Kidney (tissue), 14 donors: ENCODE data around the gene GALNT12. TPM values are rescaled to one million over a fixed set of nuclear protein-coding genes. Genes with fewer than 3 reads are reported as not detected.

Experiments used
- DNase-seq, 5 donors: peaks; one replicate each; pipeline ENCODE4 v3.0.0-alpha.2; 2013 to 2020
- FAIRE-seq: peaks from 2 replicates; lab custom pipeline; 2012; peaks lifted over from hg19 to GRCh38; lab: Jason Lieb, UNC
- H3K27ac ChIP-seq, 2 donors: one replicate each; pipeline ENCODE4 v1.7.0; 2013; ENCODE audit warnings: low read depth in 2 of 2, low read length in 2 of 2, inconsistent platforms in 1 of 2
- H3K27me3 ChIP-seq: one replicate; pipeline ENCODE4 v1.7.1; 2013; ENCODE audit warnings: low read length, inconsistent platforms; ENCODE audit not compliant: control insufficient read depth, insufficient read depth
- H3K36me3 ChIP-seq, 3 donors: one replicate each; pipeline versions ENCODE4 v1.7.0 to v1.7.1; 2013; ENCODE audit warnings: low read length in 3 of 3, control low read depth in 1 of 3, inconsistent platforms in 1 of 3; ENCODE audit not compliant: insufficient read depth in 3 of 3, control insufficient read depth in 2 of 3
- H3K4me1 ChIP-seq, 3 donors: one replicate each; pipeline versions ENCODE4 v1.7.0 to v1.7.1; 2013; ENCODE audit warnings: low read length in 3 of 3, inconsistent platforms in 1 of 3, low read depth in 1 of 3; ENCODE audit not compliant: control insufficient read depth in 2 of 3, insufficient read depth in 2 of 3
- H3K4me3 ChIP-seq, 3 donors: one replicate each; pipeline versions ENCODE4 v1.7.0 to v1.8.1; 2013; ENCODE audit warnings: low read length in 3 of 3, control low read depth in 1 of 3, inconsistent platforms in 1 of 3
- H3K9ac ChIP-seq, 3 donors: one replicate each; pipeline versions ENCODE4 v1.7.0 to v1.7.1; 2013; ENCODE audit warnings: low read length in 3 of 3, control low read depth in 1 of 3, inconsistent platforms in 1 of 3
- H3K9me3 ChIP-seq, 3 donors: one replicate each; pipeline versions ENCODE4 v1.7.0 to v1.7.1; 2013; ENCODE audit warnings: low read length in 3 of 3, control low read depth in 1 of 3, inconsistent platforms in 1 of 3; ENCODE audit not compliant: control insufficient read depth in 2 of 3, insufficient read depth in 1 of 3
- CTCF ChIP-seq: IDR thresholded peaks from 3 replicates; pipeline ENCODE4 v1.5.1; 2012; ENCODE audit warnings: mild to moderate bottlenecking, moderate library complexity, borderline replicate concordance; ENCODE audit not compliant: insufficient read depth; ENCODE audit errors: extremely low read depth
- intact Hi-C: fragments of 100-400 bp; cut with DNase I; formaldehyde crosslinking; loops from one replicate; pipeline ENCODE4 v1.11.1; 2022
- polyA plus RNA-seq: library from polyadenylated mRNA; stranded (reverse); fragments of 350-450 nt; fragmentation: Illumina TruSeq; extraction: RNeasy Lipid Tissue Mini Kit (QIAGEN cat#74804); gene quantifications from one replicate; pipeline ENCODE4 v1.2.3, GENCODE V29; 2014; ENCODE audit warnings: low read depth, low replicate concordance; ENCODE audit not compliant: insufficient read depth
- total RNA-seq: library from RNA; stranded (reverse); fragmentation: NEBNext Ultra II Directional; extraction: Animal tissue kit (Norgen Biotek cat#: 25700); gene quantifications from one replicate; pipeline ENCODE4 v1.2.1, GENCODE V29; 2021
- donor health status: control.
- donor health status: control.
- donor health status: control.
- donor health status: control.
- donor health status: control.
- donor health status: DM: yes; HTN: yes; CAD: no.
- donor health status: Normal renal cell carcinoma (clear cell type).

The GALNT12 gene
- total and polyA plus RNA-seq, 2 donors from 2014 or later = 3.6 to 10.8 TPM

GRCh38 chr9:98790842-98791607 lies 16.4 kb upstream of the GALNT12 start:
- H3K9ac ChIP-seq = no peak overlapping the region
- H3K4me3 ChIP-seq = peak overlapping the region in 2 of 3 donors; percentile 6 to 33
- no peaks in the 10 kb centered on the region for H3K9me3 ChIP-seq
- TF ChIP-seq CTCF = peak; percentile 98
- no peak for FAIRE-seq
- peak overlapping the region; percentile 85 for H3K27ac ChIP-seq
- peaks cover 5 to 34% (median 26%) of the 10 kb centered on the region in 3 donors for H3K4me1 ChIP-seq
- no peaks in the 10 kb centered on the region for H3K27me3 ChIP-seq
- intact Hi-C loops = no loop called here
- peak; percentile 90 to 93 (median 92) for DNase-seq
- no peaks in the 10 kb centered on the region for H3K36me3 ChIP-seq

- TF ChIP-seq CTCF = no peak
- no peaks in the 10 kb centered on the region for H3K27me3 ChIP-seq
- H3K4me3 ChIP-seq = peak overlapping the region in 1 of 3 donors; percentile 33
- no peak for FAIRE-seq
- DNase-seq = peak; percentile 78 to 88 (median 86)
- peaks cover 5 to 34% (median 26%) of the 10 kb centered on the region in 3 donors for H3K4me1 ChIP-seq
- intact Hi-C loops = no loop called here
- H3K9ac ChIP-seq = no peak overlapping the region
- no peaks in the 10 kb centered on the region for H3K36me3 ChIP-seq
- peak overlapping the region; percentile 85 for H3K27ac ChIP-seq
- H3K9me3 ChIP-seq = no peaks in the 10 kb centered on the region
Observed at GRCh38 chr9:98791608-98792490, 15.6 kb upstream of the GALNT12 start.

- Histone ChIP-seq H3K9ac (no peak overlapping the region), H3K4me3 (no peak overlapping the region), H3K9me3 (no peaks in the 10 kb centered on the region), H3K36me3 (no peaks in the 10 kb centered on the region), H3K4me1 (peaks cover 5 to 34% (median 26%) of the 10 kb centered on the region in 3 donors), H3K27ac (no peak overlapping the region), H3K27me3 (no peaks in the 10 kb centered on the region)
- no peak for FAIRE-seq
- TF ChIP-seq CTCF = no peak
- DNase-seq = peak in 1 of 5 donors; percentile 24
- intact Hi-C loops = no loop called here
Observed at GRCh38 chr9:98793031-98793430, 14.4 kb upstream of the GALNT12 start.
